ENCODE measurements around the gene OR8J3.

GRCh38 chr11:56188602-56189001, 48.6 kb upstream of the OR8J3 start:
- TF ChIP-seq CTCF (IDR thresholded peaks at IDR 0.05) (no peak), EP300 (IDR thresholded peaks at IDR 0.05) (no peak), POLR2AphosphoS5 (IDR thresholded peaks at IDR 0.05) (no peak), POLR2A (IDR thresholded peaks at IDR 0.05) (no peak)
